Fibroblast of lung (primary cell): ENCODE results near the gene EGLN3. TPM values are rescaled to one million over a fixed set of nuclear protein-coding genes. Genes with fewer than 3 reads are reported as not detected.

Experiments used
- DNase-seq, 2 donors: peaks; one replicate each; pipeline versions ENCODE4 v3.0.0 to v3.0.0-alpha.2; 2010; ENCODE audit warnings: low read depth in 2 of 2
- H2AFZ ChIP-seq: 2 replicates; pipeline ENCODE4 v1.5.1; 2012; ENCODE audit warnings: low read length, control low read depth, inconsistent platforms
- H3K27ac ChIP-seq: 2 replicates; pipeline ENCODE4 v1.5.1; 2011; ENCODE audit warnings: low read length, control low read depth; ENCODE audit not compliant: insufficient read depth
- H3K27me3 ChIP-seq: 2 replicates; pipeline ENCODE4 v1.5.1; 2011; ENCODE audit warnings: mild to moderate bottlenecking, low read length; ENCODE audit not compliant: control insufficient read depth, insufficient read depth
- H3K36me3 ChIP-seq: 2 replicates; pipeline ENCODE4 v1.5.1; 2011; ENCODE audit warnings: low read length; ENCODE audit not compliant: control insufficient read depth, insufficient read depth
- H3K4me1 ChIP-seq: 2 replicates; pipeline ENCODE4 v1.5.1; 2011; ENCODE audit warnings: low read length; ENCODE audit not compliant: control insufficient read depth, insufficient read depth; ENCODE audit errors: extremely low read depth
- H3K4me2 ChIP-seq: 2 replicates; pipeline ENCODE4 v1.5.1; 2011; ENCODE audit warnings: low read length, control low read depth; ENCODE audit not compliant: insufficient read depth; ENCODE audit errors: extremely low read depth
- H3K4me3 ChIP-seq, 4 experiments: fragments of 200-600 bp in 1 of 4; sonication (generic) in 1 of 4; replicated peaks in 1 of 4; 2 replicates each; pipeline ENCODE4 v1.5.1; 2011 to 2016; ENCODE audit warnings: low read length in 4 of 4, low read depth in 3 of 4, mild to moderate bottlenecking in 3 of 4, control low read depth in 2 of 4, inconsistent platforms in 1 of 4, mixed read lengths in 1 of 4; ENCODE audit not compliant: insufficient read depth in 1 of 4; ENCODE audit errors: control extremely low read depth in 1 of 4
- H3K79me2 ChIP-seq: 2 replicates; pipeline ENCODE4 v1.5.1; 2012; ENCODE audit warnings: mild to moderate bottlenecking, low read length, inconsistent platforms; ENCODE audit not compliant: control insufficient read depth, insufficient read depth
- H3K9ac ChIP-seq: 2 replicates; pipeline ENCODE4 v1.5.1; 2011; ENCODE audit warnings: mild to moderate bottlenecking, low read length, control low read depth; ENCODE audit not compliant: insufficient read depth
- H3K9me3 ChIP-seq: 2 replicates; pipeline ENCODE4 v1.5.1; 2012; ENCODE audit warnings: low read depth, low read length; ENCODE audit not compliant: control insufficient read depth, insufficient read depth
- H4K20me1 ChIP-seq: 2 replicates; pipeline ENCODE4 v1.5.1; 2011; ENCODE audit warnings: low read length; ENCODE audit not compliant: control insufficient read depth, insufficient read depth; ENCODE audit errors: extremely low read depth
- CTCF ChIP-seq, 2 donors: IDR thresholded peaks in 1 of 2; conservative IDR thresholded peaks in 1 of 2; 1 replicate in 1 of 2; 2 replicates in 1 of 2; pipeline ENCODE4 v1.5.1; 2011 to 2012; ENCODE audit warnings: low read length in 2 of 2, control low read depth in 1 of 2, inconsistent platforms in 1 of 2, low read depth in 1 of 2, mild to moderate bottlenecking in 1 of 2
- EZH2 ChIP-seq: IDR thresholded peaks from 2 replicates; pipeline ENCODE4 v1.5.1; 2012; ENCODE audit warnings: low read length, control low read depth, mild to moderate bottlenecking; ENCODE audit errors: missing control alignments
- polyA plus RNA-seq, 2 donors: library from polyadenylated mRNA; depleted of rRNA in 1 of 2; stranded (reverse) in 1 of 2; unstranded in 1 of 2; fragments of >200 nt; gene quantifications; 2 replicates each; pipeline ENCODE4 v1.2.1, GENCODE V29; 2011 to 2012; ENCODE audit warnings: missing spikeins in 1 of 2
- total RNA-seq: library from RNA; depleted of rRNA; stranded (reverse); fragments of >200 nt; gene quantifications from 2 replicates; pipeline ENCODE4 v1.2.1, GENCODE V29; 2014

Gene EGLN3
- total and polyA plus RNA-seq, 2 donors (not counting 1 experiment from before 2014, with no cell fraction given) = 0.08 to 0.66 TPM

GRCh38 chr14:33876274-33876673 lies 74.6 kb downstream of the EGLN3 start:
- no peaks in the 10 kb centered on the region for H3K36me3 ChIP-seq
- no peaks in the 10 kb centered on the region for H4K20me1 ChIP-seq
- H3K27me3 ChIP-seq = no peaks in the 10 kb centered on the region
- no peak overlapping the region for H3K27ac ChIP-seq
- H3K4me1 ChIP-seq = no peaks in the 10 kb centered on the region
- H3K4me2 ChIP-seq = no peak overlapping the region
- H3K9ac ChIP-seq = no peak overlapping the region
- H2AFZ ChIP-seq = no peak overlapping the region
- TF ChIP-seq EZH2 (no peak), CTCF (conservative IDR thresholded peaks at IDR 0.05 in 1 of 2, IDR thresholded peaks at IDR 0.05 in 1 of 2; ENCODE audit: low read depth in 1 of 2, low read length in 2 of 2) (no peak)
- no peaks in the 10 kb centered on the region for H3K9me3 ChIP-seq
- DNase-seq = no peak
- H3K79me2 ChIP-seq = no peaks in the 10 kb centered on the region
- no peak overlapping the region for H3K4me3 ChIP-seq
